GM23338 (cell line): Measurements from ENCODE around the gene GPR146. TPM values are rescaled to one million over a fixed set of nuclear protein-coding genes. Genes with fewer than 3 reads are reported as not detected.

Experiments used
- ATAC-seq: fragments of 200-7000 bp; cut with Tn5 transposase; 3 replicates; pipeline ENCODE4 v1.9.1; 2020
- DNase-seq: peaks from one replicate; pipeline ENCODE4 v3.0.0-alpha.2; 2015; ENCODE audit warnings: low spot score
- H2AFZ ChIP-seq: fragments of 200-600 bp; sonication (generic); 2 replicates; pipeline ENCODE4 v1.8.0; 2016; ENCODE audit warnings: antibody characterized with exemption, mild to moderate bottlenecking, moderate library complexity
- H3F3A ChIP-seq: fragments of 200-600 bp; sonication (generic); replicated peaks from 2 replicates; pipeline ENCODE4 v1.8.0; 2017; ENCODE audit warnings: antibody characterized with exemption, mixed run types, low read depth
- H3K27ac ChIP-seq: fragments of 200-600 bp; sonication (generic); 2 replicates; pipeline ENCODE4 v1.6.1; 2016; ENCODE audit warnings: low read depth
- H3K27me3 ChIP-seq: fragments of 200-600 bp; sonication (generic); 2 replicates; pipeline ENCODE4 v1.8.0; 2016; ENCODE audit warnings: mild to moderate bottlenecking, mixed run types, moderate library complexity; ENCODE audit not compliant: insufficient read depth
- H3K36me3 ChIP-seq: fragments of 200-600 bp; sonication (generic); 2 replicates; pipeline ENCODE4 v1.8.0; 2016; ENCODE audit warnings: mild to moderate bottlenecking; ENCODE audit not compliant: insufficient read depth
- H3K4me1 ChIP-seq: fragments of 200-600 bp; sonication (generic); 2 replicates; pipeline ENCODE4 v1.8.0; 2016; ENCODE audit warnings: mild to moderate bottlenecking, moderate library complexity; ENCODE audit not compliant: insufficient read depth
- H3K4me2 ChIP-seq: fragments of 200-600 bp; sonication (generic); 2 replicates; pipeline ENCODE4 v1.7.1; 2017; ENCODE audit warnings: mixed run types
- H3K4me3 ChIP-seq: fragments of 200-600 bp; sonication (generic); 2 replicates; pipeline ENCODE4 v1.6.1; 2016; ENCODE audit warnings: mixed run types
- H3K79me2 ChIP-seq: fragments of 200-600 bp; sonication (generic); replicated peaks from 2 replicates; pipeline ENCODE4 v1.8.0; 2017; ENCODE audit warnings: mild to moderate bottlenecking; ENCODE audit not compliant: insufficient read depth
- H3K9me2 ChIP-seq: fragments of 200-600 bp; sonication (generic); 2 replicates; pipeline ENCODE4 v1.8.0; 2017; ENCODE audit not compliant: insufficient read depth
- H4K20me1 ChIP-seq: fragments of 200-600 bp; sonication (generic); replicated peaks from 2 replicates; pipeline ENCODE4 v1.8.0; 2017; ENCODE audit warnings: mild to moderate bottlenecking; ENCODE audit not compliant: insufficient read depth
- H3K27ac Mint-ChIP-seq: 2 replicates; pipeline ENCODE4 v1.8.0; 2020; ENCODE audit warnings: inconsistent platforms, mild to moderate bottlenecking, moderate library complexity, mixed read lengths
- H3K27me3 Mint-ChIP-seq: 3 replicates; pipeline ENCODE4 v1.8.0; 2022; ENCODE audit warnings: low read depth, mild to moderate bottlenecking, moderate library complexity, mixed read lengths, inconsistent platforms; ENCODE audit not compliant: insufficient read depth, poor library complexity
- H3K36me3 Mint-ChIP-seq: 3 replicates; pipeline ENCODE4 v1.8.0; 2021; ENCODE audit warnings: low read depth, mild to moderate bottlenecking, inconsistent platforms, moderate library complexity, mixed read lengths
- H3K4me1 Mint-ChIP-seq: 3 replicates; pipeline ENCODE4 v1.8.0; 2020; ENCODE audit warnings: mild to moderate bottlenecking, inconsistent platforms, mixed read lengths
- H3K4me3 Mint-ChIP-seq: 3 replicates; pipeline ENCODE4 v1.8.0; 2021; ENCODE audit warnings: moderate library complexity, mild to moderate bottlenecking, inconsistent platforms, mixed read lengths
- H3K9me3 Mint-ChIP-seq: 3 replicates; pipeline ENCODE4 v1.8.0; 2020; ENCODE audit warnings: moderate library complexity, mild to moderate bottlenecking, inconsistent platforms, mixed read lengths
- CREB1 ChIP-seq: fragments of 250-450 bp; sonication (Bioruptor Pico); IDR thresholded peaks from 2 replicates; pipeline ENCODE4 v1.5.0; 2020; ENCODE audit warnings: low read depth, mild to moderate bottlenecking, moderate library complexity
- EZH2phosphoT487 ChIP-seq: fragments of 200-600 bp; sonication (generic); IDR thresholded peaks from one replicate; pipeline ENCODE4 v1.8.1; 2018; ENCODE audit warnings: antibody characterized with exemption; ENCODE audit not compliant: unreplicated experiment
- JUNB ChIP-seq: IDR thresholded peaks from one replicate; pipeline ENCODE4 v1.6.1; 2016; ENCODE audit warnings: antibody characterized with exemption; ENCODE audit not compliant: unreplicated experiment
- POLR2AphosphoS5 ChIP-seq: IDR thresholded peaks from 2 replicates; pipeline ENCODE4 v1.6.1; 2016; ENCODE audit warnings: antibody characterized with exemption, low read depth
- ZNF114 ChIP-seq: fragments of 250-450 bp; sonication (Bioruptor Pico); IDR thresholded peaks from 2 replicates; pipeline ENCODE4 v1.5.0; 2020; ENCODE audit warnings: mild to moderate bottlenecking, moderate library complexity
- ZNF331 ChIP-seq: fragments of 250-450 bp; sonication (Bioruptor Pico); IDR thresholded peaks from 2 replicates; pipeline ENCODE4 v1.5.0; 2020; ENCODE audit warnings: low read depth, mild to moderate bottlenecking, moderate library complexity
- polyA plus RNA-seq: library from polyadenylated mRNA; unstranded; fragments of >200 nt; fragmentation: Nextera tagmentation; extraction: Ambion mirVana; gene quantifications from 2 replicates; pipeline ENCODE4 v1.2.1, GENCODE V29; 2016
- total RNA-seq: library from RNA; depleted of rRNA; stranded (reverse); fragments of >200 nt; shearing (Covaris generic); gene quantifications from 2 replicates; pipeline ENCODE4 v1.2.3, GENCODE V29; 2014
- TF ChIP-seq, protein P1 (sequence below): fragments of 250-450 bp; sonication (Bioruptor Pico); IDR thresholded peaks from 2 replicates; pipeline ENCODE4 v1.5.0; 2020; ENCODE audit warnings: mild to moderate bottlenecking, moderate library complexity
- TF ChIP-seq, protein P2 (sequence below): IDR thresholded peaks from 2 replicates; pipeline ENCODE4 v1.6.1; 2016; ENCODE audit warnings: antibody characterized with exemption
- TF ChIP-seq, protein P3 (sequence below), 2 experiments: fragments of 200-600 bp in 1 of 2; sonication (generic) in 1 of 2; conservative IDR thresholded peaks; 2 replicates each; pipeline versions ENCODE4 v1.5.1 to v1.6.1; 2016 to 2017; ENCODE audit warnings: antibody characterized with exemption in 2 of 2, low read depth in 2 of 2, mild to moderate bottlenecking in 2 of 2, moderate library complexity in 1 of 2
- TF ChIP-seq, protein P4 (sequence below): IDR thresholded peaks from one replicate; pipeline ENCODE4 v1.6.1; 2018; ENCODE audit warnings: antibody characterized with exemption; ENCODE audit not compliant: unreplicated experiment

GPR146 gene
- total and polyA plus RNA-seq, 2 experiments from 2014 or later, result 0.28 to 0.37 TPM

DNA sequence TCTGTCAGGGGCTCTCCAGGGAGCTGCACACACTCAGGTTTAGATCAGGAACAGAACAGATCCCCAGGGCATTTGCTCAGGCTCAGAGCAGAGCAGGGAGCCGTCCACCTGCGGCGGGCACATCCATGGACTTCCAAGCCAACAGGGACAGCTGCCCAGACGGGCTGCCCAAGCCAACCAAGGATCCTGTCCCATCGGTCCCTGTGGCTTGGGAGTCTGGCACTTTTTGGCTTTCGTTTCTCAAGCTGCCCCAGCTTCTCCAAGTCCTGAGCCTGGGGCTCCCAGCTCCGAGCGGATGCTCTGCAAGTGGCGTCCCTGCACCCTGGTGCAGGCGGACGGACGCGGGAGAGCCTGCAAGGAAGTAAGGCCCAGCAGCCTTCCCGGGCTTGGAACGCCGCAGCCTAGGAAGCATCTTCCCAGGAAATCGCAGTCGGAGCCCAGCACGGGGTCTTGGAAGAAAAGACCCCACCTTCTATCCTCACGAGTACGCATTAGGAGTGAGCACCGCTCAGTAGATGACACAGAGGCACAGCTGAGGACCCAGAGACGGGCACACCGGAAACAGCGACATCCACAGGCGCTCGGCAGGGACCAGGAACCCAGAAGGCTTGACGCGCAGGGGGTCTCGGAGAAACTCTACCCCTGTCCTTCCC is 6.0 kb downstream of the GPR146 start (continued):
- TF ChIP-seq, protein P1, sequence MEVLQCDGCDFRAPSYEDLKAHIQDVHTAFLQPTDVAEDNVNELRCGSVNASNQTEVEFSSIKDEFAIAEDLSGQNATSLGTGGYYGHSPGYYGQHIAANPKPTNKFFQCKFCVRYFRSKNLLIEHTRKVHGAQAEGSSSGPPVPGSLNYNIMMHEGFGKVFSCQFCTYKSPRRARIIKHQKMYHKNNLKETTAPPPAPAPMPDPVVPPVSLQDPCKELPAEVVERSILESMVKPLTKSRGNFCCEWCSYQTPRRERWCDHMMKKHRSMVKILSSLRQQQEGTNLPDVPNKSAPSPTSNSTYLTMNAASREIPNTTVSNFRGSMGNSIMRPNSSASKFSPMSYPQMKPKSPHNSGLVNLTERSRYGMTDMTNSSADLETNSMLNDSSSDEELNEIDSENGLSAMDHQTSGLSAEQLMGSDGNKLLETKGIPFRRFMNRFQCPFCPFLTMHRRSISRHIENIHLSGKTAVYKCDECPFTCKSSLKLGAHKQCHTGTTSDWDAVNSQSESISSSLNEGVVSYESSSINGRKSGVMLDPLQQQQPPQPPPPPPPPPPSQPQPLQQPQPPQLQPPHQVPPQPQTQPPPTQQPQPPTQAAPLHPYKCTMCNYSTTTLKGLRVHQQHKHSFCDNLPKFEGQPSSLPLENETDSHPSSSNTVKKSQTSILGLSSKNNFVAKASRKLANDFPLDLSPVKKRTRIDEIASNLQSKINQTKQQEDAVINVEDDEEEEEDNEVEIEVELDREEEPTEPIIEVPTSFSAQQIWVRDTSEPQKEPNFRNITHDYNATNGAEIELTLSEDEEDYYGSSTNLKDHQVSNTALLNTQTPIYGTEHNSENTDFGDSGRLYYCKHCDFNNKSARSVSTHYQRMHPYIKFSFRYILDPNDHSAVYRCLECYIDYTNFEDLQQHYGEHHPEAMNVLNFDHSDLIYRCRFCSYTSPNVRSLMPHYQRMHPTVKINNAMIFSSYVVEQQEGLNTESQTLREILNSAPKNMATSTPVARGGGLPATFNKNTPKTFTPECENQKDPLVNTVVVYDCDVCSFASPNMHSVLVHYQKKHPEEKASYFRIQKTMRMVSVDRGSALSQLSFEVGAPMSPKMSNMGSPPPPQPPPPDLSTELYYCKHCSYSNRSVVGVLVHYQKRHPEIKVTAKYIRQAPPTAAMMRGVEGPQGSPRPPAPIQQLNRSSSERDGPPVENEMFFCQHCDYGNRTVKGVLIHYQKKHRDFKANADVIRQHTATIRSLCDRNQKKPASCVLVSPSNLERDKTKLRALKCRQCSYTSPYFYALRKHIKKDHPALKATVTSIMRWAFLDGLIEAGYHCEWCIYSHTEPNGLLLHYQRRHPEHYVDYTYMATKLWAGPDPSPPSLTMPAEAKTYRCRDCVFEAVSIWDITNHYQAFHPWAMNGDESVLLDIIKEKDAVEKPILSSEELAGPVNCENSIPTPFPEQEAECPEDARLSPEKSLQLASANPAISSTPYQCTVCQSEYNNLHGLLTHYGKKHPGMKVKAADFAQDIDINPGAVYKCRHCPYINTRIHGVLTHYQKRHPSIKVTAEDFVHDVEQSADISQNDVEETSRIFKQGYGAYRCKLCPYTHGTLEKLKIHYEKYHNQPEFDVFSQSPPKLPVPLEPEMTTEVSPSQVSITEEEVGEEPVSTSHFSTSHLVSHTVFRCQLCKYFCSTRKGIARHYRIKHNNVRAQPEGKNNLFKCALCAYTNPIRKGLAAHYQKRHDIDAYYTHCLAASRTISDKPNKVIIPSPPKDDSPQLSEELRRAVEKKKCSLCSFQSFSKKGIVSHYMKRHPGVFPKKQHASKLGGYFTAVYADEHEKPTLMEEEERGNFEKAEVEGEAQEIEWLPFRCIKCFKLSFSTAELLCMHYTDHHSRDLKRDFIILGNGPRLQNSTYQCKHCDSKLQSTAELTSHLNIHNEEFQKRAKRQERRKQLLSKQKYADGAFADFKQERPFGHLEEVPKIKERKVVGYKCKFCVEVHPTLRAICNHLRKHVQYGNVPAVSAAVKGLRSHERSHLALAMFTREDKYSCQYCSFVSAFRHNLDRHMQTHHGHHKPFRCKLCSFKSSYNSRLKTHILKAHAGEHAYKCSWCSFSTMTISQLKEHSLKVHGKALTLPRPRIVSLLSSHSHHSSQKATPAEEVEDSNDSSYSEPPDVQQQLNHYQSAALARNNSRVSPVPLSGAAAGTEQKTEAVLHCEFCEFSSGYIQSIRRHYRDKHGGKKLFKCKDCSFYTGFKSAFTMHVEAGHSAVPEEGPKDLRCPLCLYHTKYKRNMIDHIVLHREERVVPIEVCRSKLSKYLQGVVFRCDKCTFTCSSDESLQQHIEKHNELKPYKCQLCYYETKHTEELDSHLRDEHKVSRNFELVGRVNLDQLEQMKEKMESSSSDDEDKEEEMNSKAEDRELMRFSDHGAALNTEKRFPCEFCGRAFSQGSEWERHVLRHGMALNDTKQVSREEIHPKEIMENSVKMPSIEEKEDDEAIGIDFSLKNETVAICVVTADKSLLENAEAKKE, result no peak

DNA sequence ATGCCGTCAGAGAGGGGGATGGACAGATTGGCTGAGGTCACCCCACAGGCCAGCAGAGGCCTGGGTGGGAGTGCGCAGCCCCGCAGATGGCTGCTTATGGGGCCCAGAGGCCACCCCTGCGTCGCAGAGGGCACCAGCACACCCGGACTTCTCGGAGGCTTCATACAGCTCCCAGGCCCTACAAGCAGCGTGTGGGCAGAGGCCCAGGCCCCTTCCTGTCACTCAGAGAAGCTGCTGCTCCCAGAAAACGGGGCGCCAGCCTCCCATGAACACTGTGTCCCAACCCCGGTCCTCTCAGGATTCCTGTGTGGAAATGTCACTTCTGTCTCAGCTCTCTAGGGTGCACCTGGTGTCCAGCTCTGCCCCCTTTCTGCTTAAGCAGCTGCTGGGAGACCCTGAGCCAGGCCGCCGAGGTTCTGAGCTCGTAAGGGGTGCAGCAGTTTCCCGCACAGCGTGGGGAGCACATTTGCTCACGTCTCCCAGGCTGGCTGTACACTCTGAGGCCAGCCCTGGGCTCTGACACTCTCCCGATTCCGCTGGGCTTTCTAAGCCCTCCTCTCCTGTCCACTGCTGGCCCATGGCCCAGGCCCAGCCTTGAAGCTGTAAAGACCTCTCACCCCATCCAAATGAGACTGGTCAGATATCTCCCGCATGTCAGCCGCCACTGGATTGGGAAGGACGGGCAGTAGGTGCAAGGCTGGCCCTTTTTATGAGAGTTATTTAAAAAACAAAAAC is 6.8 kb downstream of the GPR146 start:
- H3K4me3 Mint-ChIP-seq, result no peak overlapping the region
- no peak overlapping the region for H3K27ac ChIP-seq
- H3K79me2 ChIP-seq, result peaks cover 16% of the 10 kb centered on the region; the same call in 1 of the 2 replicates
- peaks cover 8% of the 10 kb centered on the region for H3K27me3 Mint-ChIP-seq
- no peak overlapping the region for H3K4me2 ChIP-seq
- H4K20me1 ChIP-seq, result 0 out of 2 replicates have a peak, but pooled peaks cover 3% of the 10 kb centered on the region
- ATAC-seq (no peak), DNase-seq (no peak)
- peaks cover 8% of the 10 kb centered on the region; the same call in 1 of the 2 replicates for H3K4me1 ChIP-seq
- no peaks in the 10 kb centered on the region for H3K9me3 Mint-ChIP-seq
- H2AFZ ChIP-seq, result no peak overlapping the region
- H3K4me1 Mint-ChIP-seq, result peaks cover 40% of the 10 kb centered on the region
- no peaks in the 10 kb centered on the region for H3K9me2 ChIP-seq
- no peaks in the 10 kb centered on the region for H3K27me3 ChIP-seq
- H3K36me3 ChIP-seq, result no peaks in the 10 kb centered on the region
- no peak overlapping the region for H3K27ac Mint-ChIP-seq
- no peak overlapping the region for H3K4me3 ChIP-seq
- no peaks in the 10 kb centered on the region for H3K36me3 Mint-ChIP-seq
- H3F3A ChIP-seq, result no peaks in the 10 kb centered on the region
- TF ChIP-seq ZNF331 (CRISPR knock-in tag) (no peak), JUNB (no peak), EZH2phosphoT487 (no peak), CREB1 (CRISPR knock-in tag) (no peak), POLR2AphosphoS5 (no peak), ZNF114 (CRISPR knock-in tag) (no peak)
- TF ChIP-seq, protein P2, sequence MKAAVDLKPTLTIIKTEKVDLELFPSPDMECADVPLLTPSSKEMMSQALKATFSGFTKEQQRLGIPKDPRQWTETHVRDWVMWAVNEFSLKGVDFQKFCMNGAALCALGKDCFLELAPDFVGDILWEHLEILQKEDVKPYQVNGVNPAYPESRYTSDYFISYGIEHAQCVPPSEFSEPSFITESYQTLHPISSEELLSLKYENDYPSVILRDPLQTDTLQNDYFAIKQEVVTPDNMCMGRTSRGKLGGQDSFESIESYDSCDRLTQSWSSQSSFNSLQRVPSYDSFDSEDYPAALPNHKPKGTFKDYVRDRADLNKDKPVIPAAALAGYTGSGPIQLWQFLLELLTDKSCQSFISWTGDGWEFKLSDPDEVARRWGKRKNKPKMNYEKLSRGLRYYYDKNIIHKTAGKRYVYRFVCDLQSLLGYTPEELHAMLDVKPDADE, result no peak
- TF ChIP-seq, protein P3, sequence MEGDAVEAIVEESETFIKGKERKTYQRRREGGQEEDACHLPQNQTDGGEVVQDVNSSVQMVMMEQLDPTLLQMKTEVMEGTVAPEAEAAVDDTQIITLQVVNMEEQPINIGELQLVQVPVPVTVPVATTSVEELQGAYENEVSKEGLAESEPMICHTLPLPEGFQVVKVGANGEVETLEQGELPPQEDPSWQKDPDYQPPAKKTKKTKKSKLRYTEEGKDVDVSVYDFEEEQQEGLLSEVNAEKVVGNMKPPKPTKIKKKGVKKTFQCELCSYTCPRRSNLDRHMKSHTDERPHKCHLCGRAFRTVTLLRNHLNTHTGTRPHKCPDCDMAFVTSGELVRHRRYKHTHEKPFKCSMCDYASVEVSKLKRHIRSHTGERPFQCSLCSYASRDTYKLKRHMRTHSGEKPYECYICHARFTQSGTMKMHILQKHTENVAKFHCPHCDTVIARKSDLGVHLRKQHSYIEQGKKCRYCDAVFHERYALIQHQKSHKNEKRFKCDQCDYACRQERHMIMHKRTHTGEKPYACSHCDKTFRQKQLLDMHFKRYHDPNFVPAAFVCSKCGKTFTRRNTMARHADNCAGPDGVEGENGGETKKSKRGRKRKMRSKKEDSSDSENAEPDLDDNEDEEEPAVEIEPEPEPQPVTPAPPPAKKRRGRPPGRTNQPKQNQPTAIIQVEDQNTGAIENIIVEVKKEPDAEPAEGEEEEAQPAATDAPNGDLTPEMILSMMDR (conservative IDR thresholded peaks at IDR 0.05; ENCODE audit: low read depth in 2 of 2), result no peak
- TF ChIP-seq, protein P4, sequence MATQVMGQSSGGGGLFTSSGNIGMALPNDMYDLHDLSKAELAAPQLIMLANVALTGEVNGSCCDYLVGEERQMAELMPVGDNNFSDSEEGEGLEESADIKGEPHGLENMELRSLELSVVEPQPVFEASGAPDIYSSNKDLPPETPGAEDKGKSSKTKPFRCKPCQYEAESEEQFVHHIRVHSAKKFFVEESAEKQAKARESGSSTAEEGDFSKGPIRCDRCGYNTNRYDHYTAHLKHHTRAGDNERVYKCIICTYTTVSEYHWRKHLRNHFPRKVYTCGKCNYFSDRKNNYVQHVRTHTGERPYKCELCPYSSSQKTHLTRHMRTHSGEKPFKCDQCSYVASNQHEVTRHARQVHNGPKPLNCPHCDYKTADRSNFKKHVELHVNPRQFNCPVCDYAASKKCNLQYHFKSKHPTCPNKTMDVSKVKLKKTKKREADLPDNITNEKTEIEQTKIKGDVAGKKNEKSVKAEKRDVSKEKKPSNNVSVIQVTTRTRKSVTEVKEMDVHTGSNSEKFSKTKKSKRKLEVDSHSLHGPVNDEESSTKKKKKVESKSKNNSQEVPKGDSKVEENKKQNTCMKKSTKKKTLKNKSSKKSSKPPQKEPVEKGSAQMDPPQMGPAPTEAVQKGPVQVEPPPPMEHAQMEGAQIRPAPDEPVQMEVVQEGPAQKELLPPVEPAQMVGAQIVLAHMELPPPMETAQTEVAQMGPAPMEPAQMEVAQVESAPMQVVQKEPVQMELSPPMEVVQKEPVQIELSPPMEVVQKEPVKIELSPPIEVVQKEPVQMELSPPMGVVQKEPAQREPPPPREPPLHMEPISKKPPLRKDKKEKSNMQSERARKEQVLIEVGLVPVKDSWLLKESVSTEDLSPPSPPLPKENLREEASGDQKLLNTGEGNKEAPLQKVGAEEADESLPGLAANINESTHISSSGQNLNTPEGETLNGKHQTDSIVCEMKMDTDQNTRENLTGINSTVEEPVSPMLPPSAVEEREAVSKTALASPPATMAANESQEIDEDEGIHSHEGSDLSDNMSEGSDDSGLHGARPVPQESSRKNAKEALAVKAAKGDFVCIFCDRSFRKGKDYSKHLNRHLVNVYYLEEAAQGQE, result no peak
